ENCODE measurements around the gene MAOB. TPM values are rescaled to one million over a fixed set of nuclear protein-coding genes. Genes with fewer than 3 reads are reported as not detected.

Gene MAOB
- total RNA-seq, 1 experiment from 2014 or later, result not detected

DNA sequence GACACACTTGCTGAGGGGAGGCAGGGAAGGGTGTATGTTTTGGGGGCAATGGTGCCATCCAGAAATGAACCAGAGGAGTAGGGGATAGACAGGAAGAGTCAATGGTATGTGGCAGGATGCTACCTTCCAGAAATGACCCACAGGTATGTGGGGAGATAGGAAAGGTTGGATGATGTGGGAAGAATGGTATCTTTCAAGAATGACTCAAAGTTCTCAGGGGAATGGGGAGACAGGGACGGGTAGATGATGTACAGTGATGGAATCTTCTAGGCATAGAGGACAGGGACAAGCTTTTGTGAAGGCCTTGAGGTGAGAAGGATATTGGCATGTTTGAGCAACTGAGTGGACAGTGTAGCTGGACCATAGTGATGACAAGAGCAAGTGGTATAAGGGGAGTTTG is 161.3 kb downstream of the MAOB start:
- Mint-ChIP-seq H3K27ac (ENCODE audit: low read depth, unreplicated experiment) (no peak overlapping the region), H3K4me3 (ENCODE audit: unreplicated experiment) (no peak overlapping the region), H3K27me3 (ENCODE audit: insufficient read depth, unreplicated experiment) (peaks cover 20% of the 10 kb centered on the region), H3K9me3 (ENCODE audit: unreplicated experiment) (peaks cover under 1% of the 10 kb centered on the region), H3K4me1 (ENCODE audit: insufficient read depth, unreplicated experiment) (no peaks in the 10 kb centered on the region), H3K36me3 (ENCODE audit: insufficient read depth, unreplicated experiment) (no peaks in the 10 kb centered on the region)
- intact Hi-C loops (cut with micrococcal nuclease), result no loop called here
- ChIA-PET CTCF (interaction anchor here (0.7 to 1.0 kb wide), 2 partner anchors 18 to 44 kb away, joined by 3 to 5 read pairs; no protein-coding TSS in a partner anchor), POLR2A (interaction anchor here (0.6 kb wide), 1 partner anchor 846 kb away, joined by 3 read pairs; no protein-coding TSS in a partner anchor)
- no TSS peak for BruUV-seq (replicated peaks)
- no peak for DNase-seq (ENCODE audit: unreplicated experiment)
- TF ChIP-seq, protein P1, sequence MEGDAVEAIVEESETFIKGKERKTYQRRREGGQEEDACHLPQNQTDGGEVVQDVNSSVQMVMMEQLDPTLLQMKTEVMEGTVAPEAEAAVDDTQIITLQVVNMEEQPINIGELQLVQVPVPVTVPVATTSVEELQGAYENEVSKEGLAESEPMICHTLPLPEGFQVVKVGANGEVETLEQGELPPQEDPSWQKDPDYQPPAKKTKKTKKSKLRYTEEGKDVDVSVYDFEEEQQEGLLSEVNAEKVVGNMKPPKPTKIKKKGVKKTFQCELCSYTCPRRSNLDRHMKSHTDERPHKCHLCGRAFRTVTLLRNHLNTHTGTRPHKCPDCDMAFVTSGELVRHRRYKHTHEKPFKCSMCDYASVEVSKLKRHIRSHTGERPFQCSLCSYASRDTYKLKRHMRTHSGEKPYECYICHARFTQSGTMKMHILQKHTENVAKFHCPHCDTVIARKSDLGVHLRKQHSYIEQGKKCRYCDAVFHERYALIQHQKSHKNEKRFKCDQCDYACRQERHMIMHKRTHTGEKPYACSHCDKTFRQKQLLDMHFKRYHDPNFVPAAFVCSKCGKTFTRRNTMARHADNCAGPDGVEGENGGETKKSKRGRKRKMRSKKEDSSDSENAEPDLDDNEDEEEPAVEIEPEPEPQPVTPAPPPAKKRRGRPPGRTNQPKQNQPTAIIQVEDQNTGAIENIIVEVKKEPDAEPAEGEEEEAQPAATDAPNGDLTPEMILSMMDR (IDR thresholded peaks at IDR 0.05; ENCODE audit: unreplicated experiment), result no peak

DNA sequence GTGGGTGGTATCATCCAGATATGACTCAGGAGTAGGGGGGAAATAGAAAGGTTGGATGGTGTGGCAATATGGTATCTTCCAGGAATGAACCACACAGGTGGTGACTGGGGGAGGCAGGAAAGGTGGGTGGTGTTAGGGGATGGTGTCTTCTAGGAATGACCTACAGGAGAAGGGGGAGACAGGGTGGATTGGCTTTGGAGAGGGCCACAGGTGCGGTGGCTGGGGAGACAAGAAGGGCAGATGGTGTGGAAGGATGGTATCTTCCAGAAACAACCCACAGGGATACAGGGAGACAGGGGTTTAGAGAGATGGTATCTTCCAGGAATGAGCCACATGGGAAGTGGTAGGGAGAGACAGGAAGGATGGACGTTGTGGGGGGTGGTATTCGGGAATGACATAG is 162.2 kb downstream of the MAOB start:
- intact Hi-C loops (cut with micrococcal nuclease), result no loop called here

DNA sequence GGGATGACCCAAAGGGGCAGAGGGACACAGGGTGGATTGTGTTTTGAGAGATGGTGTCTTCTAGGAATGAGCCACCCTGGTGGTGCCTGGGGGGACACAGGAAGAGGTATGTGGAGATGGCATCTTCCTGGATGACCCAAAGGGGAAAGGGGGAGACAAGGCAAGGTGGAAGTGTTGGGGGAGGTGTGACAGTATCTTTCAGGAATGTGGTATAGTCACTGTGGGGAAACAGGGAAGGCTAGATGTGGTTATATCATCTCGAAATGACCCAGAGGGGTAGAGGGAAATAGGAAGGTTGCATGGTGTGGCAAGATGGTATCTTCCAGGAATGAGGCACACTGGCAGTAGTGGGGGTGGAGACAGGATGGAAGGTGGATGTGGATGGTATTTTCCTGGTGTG is 163.3 kb downstream of the MAOB start:
- BruUV-seq (replicated peaks), result no TSS peak
- H3K9me3 Mint-ChIP-seq (ENCODE audit: unreplicated experiment), result no peaks in the 10 kb centered on the region
- no peak overlapping the region for H3K27ac Mint-ChIP-seq (ENCODE audit: low read depth, unreplicated experiment)
- intact Hi-C loops (cut with micrococcal nuclease), result no loop called here
- TF ChIP-seq, protein P1 (IDR thresholded peaks at IDR 0.05; ENCODE audit: unreplicated experiment), result no peak
- no peaks in the 10 kb centered on the region for H3K36me3 Mint-ChIP-seq (ENCODE audit: insufficient read depth, unreplicated experiment)
- no peak for DNase-seq (ENCODE audit: unreplicated experiment)
- ChIA-PET POLR2A (no interaction called here), CTCF (no interaction called here)
- no peaks in the 10 kb centered on the region for H3K4me1 Mint-ChIP-seq (ENCODE audit: insufficient read depth, unreplicated experiment)
- peaks cover under 1% of the 10 kb centered on the region for H3K27me3 Mint-ChIP-seq (ENCODE audit: insufficient read depth, unreplicated experiment)
- H3K4me3 Mint-ChIP-seq (ENCODE audit: unreplicated experiment), result no peak overlapping the region

More for the DNA sequence above, 162.2 kb downstream of the MAOB start:
- H3K27me3 Mint-ChIP-seq (ENCODE audit: insufficient read depth, unreplicated experiment), result peaks cover 12% of the 10 kb centered on the region
- H3K36me3 Mint-ChIP-seq (ENCODE audit: insufficient read depth, unreplicated experiment), result no peaks in the 10 kb centered on the region
- POLR2A ChIA-PET, result interaction anchor here (0.6 kb wide), 1 partner anchor 847 kb away, joined by 3 read pairs; no protein-coding TSS in a partner anchor
- no TSS peak for BruUV-seq (replicated peaks)
- no peaks in the 10 kb centered on the region for H3K4me1 Mint-ChIP-seq (ENCODE audit: insufficient read depth, unreplicated experiment)
- DNase-seq (ENCODE audit: unreplicated experiment), result no peak
- H3K4me3 Mint-ChIP-seq (ENCODE audit: unreplicated experiment), result no peak overlapping the region
- CTCF ChIA-PET, result no interaction called here
- TF ChIP-seq, protein P1 (IDR thresholded peaks at IDR 0.05; ENCODE audit: unreplicated experiment), result no peak
- no peak overlapping the region for H3K27ac Mint-ChIP-seq (ENCODE audit: low read depth, unreplicated experiment)
- H3K9me3 Mint-ChIP-seq (ENCODE audit: unreplicated experiment), result no peaks in the 10 kb centered on the region

DNA sequence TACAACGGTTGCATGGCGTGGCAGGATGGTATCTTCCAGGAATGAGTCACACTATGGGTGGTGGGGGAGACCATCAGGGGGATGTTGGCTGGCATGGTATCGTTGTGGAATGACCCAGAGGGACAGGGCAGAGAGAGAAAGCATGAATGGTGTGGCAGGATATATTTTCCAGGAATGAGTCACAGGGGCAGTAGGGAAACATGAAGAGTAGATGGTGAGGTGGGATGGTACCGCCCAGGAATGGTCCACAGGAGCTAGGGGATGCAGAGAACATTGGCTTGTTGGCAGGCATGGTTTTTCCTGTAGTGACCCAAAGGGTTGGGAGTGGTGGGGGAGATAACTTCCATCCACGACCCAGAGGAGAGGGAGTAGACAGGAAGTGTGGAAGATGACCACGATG is 163.7 kb downstream of the MAOB start:
- no TSS peak for BruUV-seq (replicated peaks)
- no peak for DNase-seq (ENCODE audit: unreplicated experiment)
- Mint-ChIP-seq H3K4me3 (ENCODE audit: unreplicated experiment) (no peak overlapping the region), H3K27me3 (ENCODE audit: insufficient read depth, unreplicated experiment) (no peaks in the 10 kb centered on the region), H3K27ac (ENCODE audit: low read depth, unreplicated experiment) (no peak overlapping the region), H3K4me1 (ENCODE audit: insufficient read depth, unreplicated experiment) (no peaks in the 10 kb centered on the region), H3K9me3 (ENCODE audit: unreplicated experiment) (no peaks in the 10 kb centered on the region), H3K36me3 (ENCODE audit: insufficient read depth, unreplicated experiment) (no peaks in the 10 kb centered on the region)
- ChIA-PET CTCF (no interaction called here), POLR2A (no interaction called here)
- TF ChIP-seq, protein P1 (IDR thresholded peaks at IDR 0.05; ENCODE audit: unreplicated experiment), result no peak
- intact Hi-C loops (cut with micrococcal nuclease), result no loop called here

Measured in MCF 10A (cell line).